ENCODE data around the gene CRTAC1.

Gene CRTAC1

GRCh38 chr10:97936126-97936525 lies 94.3 kb downstream of the CRTAC1 start:
- FAIRE-seq (no peak), DNase-seq (ENCODE audit: insufficient read length, low spot score) (no peak)
- no peak for TF ChIP-seq TAF1 (IDR thresholded peaks at IDR 0.05; ENCODE audit: low read depth, low read length)
- no peak for TF ChIP-seq POLR2A (IDR thresholded peaks at IDR 0.05; ENCODE audit: low read depth, low read length)
- TF ChIP-seq PAX5 (IDR thresholded peaks at IDR 0.05; ENCODE audit: insufficient read depth, low read length, severe bottlenecking): no peak
- TF ChIP-seq POU2F2 (IDR thresholded peaks at IDR 0.05; ENCODE audit: low read depth, low read length): no peak
- TF ChIP-seq POLR2AphosphoS5 (IDR thresholded peaks at IDR 0.05; ENCODE audit: low read depth, low read length): no peak
- no peak for TF ChIP-seq SPI1 (IDR thresholded peaks at IDR 0.05; ENCODE audit: low read depth, low read length)

GRCh38 chr10:97932932-97933530 lies 97.4 kb downstream of the CRTAC1 start:
- FAIRE-seq: no peak
- no peak for DNase-seq (ENCODE audit: insufficient read length, low spot score)

DNA sequence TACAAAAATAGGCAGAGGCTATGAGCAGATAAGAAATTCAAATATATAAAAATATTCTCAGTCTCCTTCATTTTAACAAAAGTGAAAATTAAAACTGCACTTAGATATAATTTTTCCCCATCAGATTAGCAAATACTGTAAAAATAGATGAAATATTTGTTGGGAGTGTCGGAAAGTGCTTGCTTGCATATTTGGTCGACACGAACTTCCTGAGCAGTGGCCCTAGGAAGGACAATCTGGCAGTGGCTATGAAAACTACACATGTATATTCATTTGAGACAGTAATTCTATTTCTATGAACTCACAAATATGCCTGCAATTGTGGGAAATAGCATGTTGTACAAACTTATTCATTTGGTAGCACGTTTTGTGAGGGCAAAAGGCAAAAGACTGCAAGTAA lies 99.4 kb downstream of the CRTAC1 start:
- FAIRE-seq (no peak), DNase-seq (ENCODE audit: insufficient read length, low spot score) (no peak)
- no peak for TF ChIP-seq PAX5 (IDR thresholded peaks at IDR 0.05; ENCODE audit: insufficient read depth, low read length, severe bottlenecking)
- no peak for TF ChIP-seq SPI1 (IDR thresholded peaks at IDR 0.05; ENCODE audit: low read depth, low read length)
- TF ChIP-seq POU2F2 (IDR thresholded peaks at IDR 0.05; ENCODE audit: low read depth, low read length): no peak
- TF ChIP-seq POLR2AphosphoS5 (IDR thresholded peaks at IDR 0.05; ENCODE audit: low read depth, low read length): no peak
- TF ChIP-seq POLR2A (IDR thresholded peaks at IDR 0.05; ENCODE audit: low read depth, low read length): no peak
- no peak for TF ChIP-seq TAF1 (IDR thresholded peaks at IDR 0.05; ENCODE audit: low read depth, low read length)

More at GRCh38 chr10:97932932-97933530, 97.4 kb downstream of the CRTAC1 start:
- TF ChIP-seq TAF1 (IDR thresholded peaks at IDR 0.05; ENCODE audit: low read depth, low read length): no peak
- no peak for TF ChIP-seq SPI1 (IDR thresholded peaks at IDR 0.05; ENCODE audit: low read depth, low read length)
- no peak for TF ChIP-seq POLR2AphosphoS5 (IDR thresholded peaks at IDR 0.05; ENCODE audit: low read depth, low read length)
- no peak for TF ChIP-seq PAX5 (IDR thresholded peaks at IDR 0.05; ENCODE audit: insufficient read depth, low read length, severe bottlenecking)
- TF ChIP-seq POU2F2 (IDR thresholded peaks at IDR 0.05; ENCODE audit: low read depth, low read length): no peak
- no peak for TF ChIP-seq POLR2A (IDR thresholded peaks at IDR 0.05; ENCODE audit: low read depth, low read length)

GRCh38 chr10:97928897-97929296 lies 101.5 kb downstream of the CRTAC1 start:
- DNase-seq (ENCODE audit: insufficient read length, low spot score): no peak
- FAIRE-seq: no peak
- TF ChIP-seq POU2F2 (IDR thresholded peaks at IDR 0.05; ENCODE audit: low read depth, low read length) (no peak), SPI1 (IDR thresholded peaks at IDR 0.05; ENCODE audit: low read depth, low read length) (no peak), TAF1 (IDR thresholded peaks at IDR 0.05; ENCODE audit: low read depth, low read length) (no peak), POLR2A (IDR thresholded peaks at IDR 0.05; ENCODE audit: low read depth, low read length) (no peak), POLR2AphosphoS5 (IDR thresholded peaks at IDR 0.05; ENCODE audit: low read depth, low read length) (no peak), PAX5 (IDR thresholded peaks at IDR 0.05; ENCODE audit: insufficient read depth, low read length, severe bottlenecking) (no peak)

- no peak for DNase-seq (ENCODE audit: insufficient read length, low spot score)
- TF ChIP-seq TAF1 (IDR thresholded peaks at IDR 0.05; ENCODE audit: low read depth, low read length) (no peak), SPI1 (IDR thresholded peaks at IDR 0.05; ENCODE audit: low read depth, low read length) (no peak), POLR2AphosphoS5 (IDR thresholded peaks at IDR 0.05; ENCODE audit: low read depth, low read length) (no peak), POLR2A (IDR thresholded peaks at IDR 0.05; ENCODE audit: low read depth, low read length) (no peak), PAX5 (IDR thresholded peaks at IDR 0.05; ENCODE audit: insufficient read depth, low read length, severe bottlenecking) (no peak), POU2F2 (IDR thresholded peaks at IDR 0.05; ENCODE audit: low read depth, low read length) (no peak)
- FAIRE-seq: no peak
These were observed 102.8 kb downstream of the CRTAC1 start for GRCh38 chr10:97927622-97928021.

DNA sequence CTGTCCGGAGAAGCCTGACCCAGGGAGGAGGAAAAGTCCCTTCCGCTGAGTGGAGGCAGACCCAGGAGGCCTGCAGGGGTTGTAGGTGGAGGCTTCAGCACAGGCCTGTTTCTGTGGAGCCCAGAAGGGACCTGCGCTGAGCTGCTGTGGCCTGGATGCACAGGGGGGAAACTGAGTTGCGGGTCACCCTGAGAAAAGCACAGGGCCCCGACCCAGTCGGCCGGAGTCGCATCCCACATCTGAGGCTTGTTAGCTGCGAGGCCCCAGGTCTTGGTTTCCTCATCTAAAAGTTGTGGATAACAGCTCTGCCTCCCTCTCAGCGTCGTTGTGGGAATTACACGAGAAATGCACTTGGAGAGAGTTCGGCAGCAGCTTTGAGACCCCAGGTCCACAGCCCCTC lies 104.4 kb downstream of the CRTAC1 start:
- TF ChIP-seq POLR2AphosphoS5 (IDR thresholded peaks at IDR 0.05; ENCODE audit: low read depth, low read length) (no peak), TAF1 (IDR thresholded peaks at IDR 0.05; ENCODE audit: low read depth, low read length) (no peak), SPI1 (IDR thresholded peaks at IDR 0.05; ENCODE audit: low read depth, low read length) (no peak), PAX5 (IDR thresholded peaks at IDR 0.05; ENCODE audit: insufficient read depth, low read length, severe bottlenecking) (no peak), POLR2A (IDR thresholded peaks at IDR 0.05; ENCODE audit: low read depth, low read length) (no peak), POU2F2 (IDR thresholded peaks at IDR 0.05; ENCODE audit: low read depth, low read length) (no peak)
- DNase-seq (ENCODE audit: insufficient read length, low spot score): no peak
- no peak for FAIRE-seq

DNA sequence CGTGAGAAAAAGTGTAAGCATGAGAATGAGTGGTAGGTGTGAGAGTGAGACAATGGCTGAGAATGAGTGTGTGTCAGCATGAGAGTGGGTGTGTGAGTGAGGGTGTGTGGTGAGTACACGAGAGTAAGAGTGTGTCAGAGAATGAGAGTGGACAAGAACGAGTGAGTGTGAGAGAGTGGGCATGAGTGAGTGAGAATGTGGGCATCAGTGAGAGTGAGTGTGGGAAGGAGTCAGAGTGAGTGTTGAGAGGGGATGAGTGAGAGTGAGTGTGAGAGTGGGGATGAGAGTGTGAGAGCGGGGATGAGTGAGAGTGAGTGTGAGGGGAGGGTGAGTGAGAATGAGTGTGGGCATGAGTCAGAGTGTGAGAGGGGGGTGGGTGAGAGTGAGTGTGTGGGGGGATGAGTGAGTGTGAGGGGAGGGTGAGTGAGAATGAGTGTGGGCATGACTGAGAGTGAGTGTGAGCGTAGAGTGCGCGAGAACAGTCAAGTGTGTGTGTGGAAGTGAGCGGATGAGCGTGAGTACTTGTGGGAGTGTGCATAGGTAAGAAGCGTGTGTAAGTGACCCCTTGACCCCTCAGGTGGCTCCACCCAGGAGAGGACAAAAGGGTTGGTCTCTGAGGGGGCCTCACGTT lies 105.0 kb downstream of the CRTAC1 start:
- FAIRE-seq (no peak), DNase-seq (ENCODE audit: insufficient read length, low spot score) (no peak)
- TF ChIP-seq POU2F2 (IDR thresholded peaks at IDR 0.05; ENCODE audit: low read depth, low read length) (no peak), PAX5 (IDR thresholded peaks at IDR 0.05; ENCODE audit: insufficient read depth, low read length, severe bottlenecking) (no peak), POLR2AphosphoS5 (IDR thresholded peaks at IDR 0.05; ENCODE audit: low read depth, low read length) (no peak), SPI1 (IDR thresholded peaks at IDR 0.05; ENCODE audit: low read depth, low read length) (no peak), POLR2A (IDR thresholded peaks at IDR 0.05; ENCODE audit: low read depth, low read length) (no peak), TAF1 (IDR thresholded peaks at IDR 0.05; ENCODE audit: low read depth, low read length) (no peak)

GRCh38 chr10:97924678-97925077 lies 105.7 kb downstream of the CRTAC1 start:
- DNase-seq (ENCODE audit: insufficient read length, low spot score) (no peak), FAIRE-seq (no peak)
- TF ChIP-seq POU2F2 (IDR thresholded peaks at IDR 0.05; ENCODE audit: low read depth, low read length): no peak
- no peak for TF ChIP-seq POLR2AphosphoS5 (IDR thresholded peaks at IDR 0.05; ENCODE audit: low read depth, low read length)
- TF ChIP-seq TAF1 (IDR thresholded peaks at IDR 0.05; ENCODE audit: low read depth, low read length): no peak
- no peak for TF ChIP-seq PAX5 (IDR thresholded peaks at IDR 0.05; ENCODE audit: insufficient read depth, low read length, severe bottlenecking)
- no peak for TF ChIP-seq SPI1 (IDR thresholded peaks at IDR 0.05; ENCODE audit: low read depth, low read length)
- TF ChIP-seq POLR2A (IDR thresholded peaks at IDR 0.05; ENCODE audit: low read depth, low read length): no peak

DNA sequence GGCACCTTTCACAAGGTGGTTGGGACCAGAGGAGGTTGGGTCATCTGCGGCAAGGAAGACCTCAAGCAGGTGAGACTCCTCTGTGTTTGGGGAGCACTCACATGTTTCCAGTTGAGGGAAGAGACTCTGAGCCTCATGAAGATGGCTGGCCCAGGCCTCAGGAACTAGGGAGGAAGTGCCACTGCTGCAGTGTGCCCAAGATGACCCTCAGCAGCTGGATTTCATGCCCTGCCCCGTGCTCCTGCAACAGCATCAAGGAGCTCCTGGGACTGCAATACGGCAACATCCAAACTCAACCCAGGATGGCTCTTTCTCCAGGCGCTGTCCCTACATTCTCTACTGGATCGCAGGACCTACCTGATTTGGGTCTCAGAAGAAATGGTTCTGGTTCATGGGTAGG lies 106.9 kb downstream of the CRTAC1 start:
- FAIRE-seq: no peak

More for the DNA sequence above, 106.9 kb downstream of the CRTAC1 start:
- DNase-seq (ENCODE audit: insufficient read length, low spot score): no peak
- TF ChIP-seq PAX5 (IDR thresholded peaks at IDR 0.05; ENCODE audit: insufficient read depth, low read length, severe bottlenecking) (no peak), SPI1 (IDR thresholded peaks at IDR 0.05; ENCODE audit: low read depth, low read length) (no peak), POU2F2 (IDR thresholded peaks at IDR 0.05; ENCODE audit: low read depth, low read length) (no peak)

Data from GM12891 (cell line).